Kidney epithelial cell (primary cell): ENCODE results near the gene GC. TPM values are rescaled to one million over a fixed set of nuclear protein-coding genes. Genes with fewer than 3 reads are reported as not detected.

Experiments
- DNase-seq: peaks from one replicate; pipeline ENCODE4 v3.0.0-alpha.2; 2010; ENCODE audit warnings: low read depth
- H3K27me3 ChIP-seq: 2 replicates; pipeline ENCODE4 v1.6.0; 2011; ENCODE audit warnings: low read length; ENCODE audit not compliant: control insufficient read depth, insufficient read depth
- H3K36me3 ChIP-seq: 2 replicates; pipeline ENCODE4 v1.5.1; 2011; ENCODE audit warnings: low read length; ENCODE audit not compliant: control insufficient read depth, insufficient read depth
- H3K4me3 ChIP-seq: 2 replicates; pipeline ENCODE4 v1.5.1; 2011; ENCODE audit warnings: low read depth, mild to moderate bottlenecking, control low read depth, low read length
- total RNA-seq: library from RNA; depleted of rRNA; stranded (reverse); fragments of >200 nt; gene quantifications from 2 replicates; pipeline ENCODE4 v1.2.3, GENCODE V29; 2015
- TF ChIP-seq, protein P1 (sequence below): IDR thresholded peaks from 2 replicates; pipeline ENCODE4 v1.5.1; 2011; ENCODE audit warnings: mild to moderate bottlenecking, moderate library complexity, low read length, control low read depth, inconsistent platforms; ENCODE audit not compliant: insufficient read depth, poor library complexity, severe bottlenecking

GC gene
- total RNA-seq, 1 donor from 2014 or later = not detected

DNA sequence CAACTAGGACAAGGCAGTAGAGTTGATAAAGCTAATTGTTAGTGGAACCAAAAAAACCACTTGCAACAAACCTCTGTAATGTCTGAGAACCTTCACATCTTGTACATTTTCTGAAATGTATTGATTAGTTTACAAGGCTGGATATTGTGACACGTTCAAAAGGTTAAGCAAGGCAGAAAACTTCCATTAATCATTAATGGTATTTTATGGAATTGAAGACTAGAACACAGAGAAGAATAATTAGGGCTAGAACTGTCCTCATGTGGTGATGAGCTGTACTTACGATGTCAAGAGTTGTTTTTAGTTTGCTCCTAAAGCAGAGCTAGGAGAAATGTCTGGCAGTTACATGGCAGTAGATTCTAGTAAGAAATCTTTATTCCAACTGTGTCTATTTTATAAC, 12.3 kb downstream of the GC start:
- TF ChIP-seq, protein P1, sequence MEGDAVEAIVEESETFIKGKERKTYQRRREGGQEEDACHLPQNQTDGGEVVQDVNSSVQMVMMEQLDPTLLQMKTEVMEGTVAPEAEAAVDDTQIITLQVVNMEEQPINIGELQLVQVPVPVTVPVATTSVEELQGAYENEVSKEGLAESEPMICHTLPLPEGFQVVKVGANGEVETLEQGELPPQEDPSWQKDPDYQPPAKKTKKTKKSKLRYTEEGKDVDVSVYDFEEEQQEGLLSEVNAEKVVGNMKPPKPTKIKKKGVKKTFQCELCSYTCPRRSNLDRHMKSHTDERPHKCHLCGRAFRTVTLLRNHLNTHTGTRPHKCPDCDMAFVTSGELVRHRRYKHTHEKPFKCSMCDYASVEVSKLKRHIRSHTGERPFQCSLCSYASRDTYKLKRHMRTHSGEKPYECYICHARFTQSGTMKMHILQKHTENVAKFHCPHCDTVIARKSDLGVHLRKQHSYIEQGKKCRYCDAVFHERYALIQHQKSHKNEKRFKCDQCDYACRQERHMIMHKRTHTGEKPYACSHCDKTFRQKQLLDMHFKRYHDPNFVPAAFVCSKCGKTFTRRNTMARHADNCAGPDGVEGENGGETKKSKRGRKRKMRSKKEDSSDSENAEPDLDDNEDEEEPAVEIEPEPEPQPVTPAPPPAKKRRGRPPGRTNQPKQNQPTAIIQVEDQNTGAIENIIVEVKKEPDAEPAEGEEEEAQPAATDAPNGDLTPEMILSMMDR = no peak
- H3K36me3 ChIP-seq = no peaks in the 10 kb centered on the region
- H3K4me3 ChIP-seq = no peak overlapping the region
- no peak for DNase-seq
- H3K27me3 ChIP-seq = no peaks in the 10 kb centered on the region

DNA sequence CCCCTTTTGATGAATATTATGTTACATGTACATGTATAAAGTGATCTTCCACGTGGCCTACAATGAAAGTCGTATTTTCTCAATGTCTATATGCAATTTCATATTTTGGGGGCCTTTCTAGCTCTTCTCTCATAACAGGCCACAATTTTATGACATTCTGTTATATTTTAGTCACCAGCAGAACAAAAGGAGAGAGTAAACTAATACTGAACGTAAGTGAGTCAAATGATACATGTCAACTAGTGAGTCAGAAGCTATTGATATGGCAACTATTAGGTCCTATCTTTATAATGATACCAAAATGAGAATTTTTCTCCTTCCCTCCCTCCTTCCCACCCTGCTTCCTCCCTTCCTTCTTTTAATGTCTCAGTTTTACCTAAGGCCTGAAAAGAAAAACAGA, 14.4 kb downstream of the GC start:
- TF ChIP-seq, protein P1 = no peak
- Histone ChIP-seq H3K4me3 (no peak overlapping the region), H3K27me3 (no peaks in the 10 kb centered on the region), H3K36me3 (no peaks in the 10 kb centered on the region)
- DNase-seq = no peak

DNA sequence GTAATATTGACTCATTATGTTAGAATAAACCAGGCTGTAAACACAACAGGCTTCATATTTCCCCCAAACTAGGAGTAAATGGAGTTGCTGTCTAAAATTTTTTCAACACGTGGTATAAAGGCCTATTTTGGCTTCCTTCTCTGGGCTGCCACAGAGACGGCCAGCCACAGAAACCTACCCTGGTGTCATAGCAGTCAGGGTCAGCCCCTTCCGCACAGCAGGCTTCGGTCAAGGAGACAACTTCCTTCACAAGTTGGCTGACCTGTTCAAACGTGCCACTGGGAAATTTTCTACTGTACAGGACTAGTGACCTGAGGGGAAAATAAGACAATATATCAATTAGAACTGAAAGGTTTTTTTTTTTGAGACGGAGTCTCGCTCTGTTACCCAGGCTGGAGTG, 15.8 kb downstream of the GC start:
- no peak for DNase-seq
- no peaks in the 10 kb centered on the region for H3K36me3 ChIP-seq
- H3K4me3 ChIP-seq = no peak overlapping the region
- no peaks in the 10 kb centered on the region for H3K27me3 ChIP-seq
- TF ChIP-seq, protein P1 = no peak

DNA sequence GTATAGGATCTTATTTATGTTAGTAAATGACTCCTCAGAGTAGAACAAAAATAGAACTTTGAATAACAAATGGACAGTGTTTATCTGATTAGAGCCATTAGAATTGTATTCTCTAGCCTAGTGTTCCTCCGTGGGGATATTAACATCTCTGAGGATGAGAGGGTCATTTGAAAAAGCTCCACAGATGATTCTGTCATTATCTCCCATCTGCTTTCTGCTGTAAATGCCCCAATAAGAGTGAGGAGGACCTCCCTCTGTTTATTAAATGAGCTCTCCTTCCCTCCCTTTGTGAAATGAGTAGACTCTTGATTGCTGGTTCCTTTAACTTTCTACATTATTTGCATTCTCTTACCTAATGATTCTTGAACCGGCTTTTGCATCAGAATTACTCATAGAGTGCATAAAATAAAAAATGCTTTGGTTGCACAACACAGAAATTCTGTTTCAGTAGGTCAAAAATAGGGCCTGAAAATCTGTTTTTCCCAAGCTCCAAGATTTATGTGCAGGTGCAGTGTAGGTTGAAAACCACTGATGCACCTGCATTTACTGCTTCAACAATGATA, 18.0 kb downstream of the GC start:
- no peaks in the 10 kb centered on the region for H3K36me3 ChIP-seq
- H3K27me3 ChIP-seq = no peaks in the 10 kb centered on the region
- no peak overlapping the region for H3K4me3 ChIP-seq
- TF ChIP-seq, protein P1 = no peak
- DNase-seq = no peak

DNA sequence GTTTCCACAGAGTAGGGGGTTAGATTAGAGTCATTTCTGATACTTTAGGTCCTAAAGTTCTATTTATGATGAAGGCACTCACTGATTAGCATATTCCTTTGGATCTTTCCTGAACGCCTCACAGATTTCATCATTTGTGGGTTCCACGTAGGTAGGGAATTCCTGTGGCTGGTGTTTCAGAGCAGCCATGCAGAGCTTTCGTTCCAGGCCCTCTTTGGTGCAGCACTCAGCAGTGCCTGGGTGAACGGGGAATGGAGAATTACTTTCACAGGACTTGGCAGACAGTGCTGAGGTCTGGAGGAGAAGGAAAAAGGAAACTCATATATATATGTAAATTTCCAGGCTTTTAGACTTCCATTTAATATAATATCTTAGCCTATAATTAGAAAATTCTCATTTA, 18.5 kb downstream of the GC start:
- TF ChIP-seq, protein P1 = no peak
- Histone ChIP-seq H3K36me3 (no peaks in the 10 kb centered on the region), H3K4me3 (no peak overlapping the region), H3K27me3 (no peaks in the 10 kb centered on the region)
- DNase-seq = peak; percentile 78

DNA sequence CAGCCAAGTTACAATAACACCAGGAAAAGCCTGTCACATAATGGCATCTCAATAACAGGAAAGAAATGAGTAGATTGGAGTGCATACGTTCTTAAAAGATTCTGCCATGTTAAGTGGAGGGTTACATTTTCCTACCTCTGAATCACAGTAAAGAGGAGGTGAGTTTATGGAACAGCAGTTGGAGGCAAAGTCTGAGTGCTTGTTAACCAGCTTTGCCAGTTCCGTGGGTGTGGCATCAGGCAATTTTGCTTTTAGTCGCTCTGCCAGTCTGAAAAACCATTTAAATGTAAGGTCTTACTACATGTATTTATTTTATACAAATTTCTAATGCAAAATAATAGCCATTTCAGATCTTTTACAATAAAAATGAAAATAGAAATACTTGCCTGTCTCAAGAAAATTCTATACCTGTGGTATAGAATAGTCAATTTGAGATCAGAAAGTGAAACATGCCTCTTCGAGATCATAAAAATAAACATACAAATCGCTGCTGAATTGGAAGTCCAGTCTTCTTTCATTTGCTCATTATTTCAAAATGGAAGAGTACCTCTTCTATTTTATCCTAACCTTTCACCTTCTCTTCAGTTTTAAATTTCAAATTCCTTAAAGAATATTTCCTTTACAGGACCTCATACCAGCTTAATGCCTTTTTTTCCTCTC, 31.4 kb downstream of the GC start:
- no peak for DNase-seq
- no peaks in the 10 kb centered on the region for H3K27me3 ChIP-seq
- no peaks in the 10 kb centered on the region for H3K36me3 ChIP-seq
- TF ChIP-seq, protein P1 = no peak
- no peak overlapping the region for H3K4me3 ChIP-seq
